ENCODE measurements around the gene CHCHD5.

Gene CHCHD5

GRCh38 chr2:112600634-112601033, 16.2 kb downstream of the CHCHD5 start:
- DNase-seq (ENCODE audit: low read depth) = no peak
- no peak overlapping the region for H3K4me3 ChIP-seq (ENCODE audit: low read depth, low read length)
- in situ Hi-C loops (cut with HindIII; ENCODE audit: low sequenced_read_pairs) = no loop called here
- no peak for TF ChIP-seq CTCF (IDR thresholded peaks at IDR 0.05; ENCODE audit: low read depth, low read length, missing control alignments)

GRCh38 chr2:112601754-112602153, 17.3 kb downstream of the CHCHD5 start:
- no peak for DNase-seq (ENCODE audit: low read depth)
- H3K4me3 ChIP-seq (ENCODE audit: low read depth, low read length) = no peak overlapping the region
- no peak for TF ChIP-seq CTCF (IDR thresholded peaks at IDR 0.05; ENCODE audit: low read depth, low read length, missing control alignments)
- in situ Hi-C loops (cut with HindIII; ENCODE audit: low sequenced_read_pairs) = no loop called here

- no peak for TF ChIP-seq CTCF (IDR thresholded peaks at IDR 0.05; ENCODE audit: low read depth, low read length, missing control alignments)
- in situ Hi-C loops (cut with HindIII; ENCODE audit: low sequenced_read_pairs) = no loop called here
- DNase-seq (ENCODE audit: low read depth) = no peak
- H3K4me3 ChIP-seq (ENCODE audit: low read depth, low read length) = no peak overlapping the region
Measured at GRCh38 chr2:112602917-112603316, 18.5 kb downstream of the CHCHD5 start.

GRCh38 chr2:112603731-112604130, 19.3 kb downstream of the CHCHD5 start:
- no peak overlapping the region for H3K4me3 ChIP-seq (ENCODE audit: low read depth, low read length)
- no peak for TF ChIP-seq CTCF (IDR thresholded peaks at IDR 0.05; ENCODE audit: low read depth, low read length, missing control alignments)
- in situ Hi-C loops (cut with HindIII; ENCODE audit: low sequenced_read_pairs) = no loop called here
- no peak for DNase-seq (ENCODE audit: low read depth)

- no peak for DNase-seq (ENCODE audit: low read depth)
- no peak for TF ChIP-seq CTCF (IDR thresholded peaks at IDR 0.05; ENCODE audit: low read depth, low read length, missing control alignments)
- no peak overlapping the region for H3K4me3 ChIP-seq (ENCODE audit: low read depth, low read length)
- in situ Hi-C loops (cut with HindIII; ENCODE audit: low sequenced_read_pairs) = loop anchor here (5.0 kb wide), 2 partner anchors 82 to 117 kb away; partner anchors contain the start of gene NT5DC4
Measured at GRCh38 chr2:112604952-112605351, 20.5 kb downstream of the CHCHD5 start.

- H3K4me3 ChIP-seq (ENCODE audit: low read depth, low read length) = no peak overlapping the region
- in situ Hi-C loops (cut with HindIII; ENCODE audit: low sequenced_read_pairs) = loop anchor here (5.0 kb wide), 2 partner anchors 81 to 116 kb away; partner anchors contain the start of gene NT5DC4
- TF ChIP-seq CTCF (IDR thresholded peaks at IDR 0.05; ENCODE audit: low read depth, low read length, missing control alignments) = no peak
- DNase-seq (ENCODE audit: low read depth) = no peak
Measured at GRCh38 chr2:112605926-112606325, 21.5 kb downstream of the CHCHD5 start.

GRCh38 chr2:112606547-112606946, 22.1 kb downstream of the CHCHD5 start:
- DNase-seq (ENCODE audit: low read depth) = no peak
- no peak for TF ChIP-seq CTCF (IDR thresholded peaks at IDR 0.05; ENCODE audit: low read depth, low read length, missing control alignments)
- in situ Hi-C loops (cut with HindIII; ENCODE audit: low sequenced_read_pairs) = loop anchor here (5.0 kb wide), 2 partner anchors 81 to 116 kb away; partner anchors contain the start of gene NT5DC4
- no peak overlapping the region for H3K4me3 ChIP-seq (ENCODE audit: low read depth, low read length)

Measured in astrocyte of the cerebellum (primary cell).